Ecto neural progenitor cell (in vitro differentiated cells): ENCODE measurements around the gene SCYL1.
A peak's percentile ranks its signal among the peaks of the same experiment; 100 is the strongest.
"Not testable (repeated sequence)": the region's sequence is repeated elsewhere in the genome, so short reads cannot be mapped to it uniquely, and the experiment has no call there.

Source experiments
- DNase-seq: peaks from one replicate; pipeline ENCODE4 v3.0.0-alpha.2; 2018; ENCODE audit warnings: low spot score

The SCYL1 gene

DNA sequence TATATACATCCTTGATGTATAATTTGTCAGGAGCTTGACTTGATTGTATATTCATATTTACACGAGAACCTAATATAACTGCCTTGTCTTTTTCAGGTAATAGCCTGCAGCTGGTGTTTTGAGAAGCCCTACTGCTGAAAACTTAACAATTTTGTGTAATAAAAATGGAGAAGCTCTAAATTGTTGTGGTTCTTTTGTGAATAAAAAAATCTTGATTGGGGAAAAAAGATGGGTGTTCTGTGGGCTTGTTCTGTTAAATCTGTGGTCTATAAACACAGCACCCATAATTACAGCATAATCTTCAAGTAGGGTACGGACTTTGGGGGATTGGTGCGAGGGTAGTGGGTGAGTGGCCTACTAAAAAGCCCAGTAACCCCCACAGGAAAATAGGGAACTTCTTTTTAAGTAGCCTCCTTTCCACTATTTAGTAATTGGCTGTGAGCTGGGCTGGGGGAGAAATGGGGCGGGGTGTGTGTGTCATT is 18.6 kb upstream of the SCYL1 start:
- DNase-seq = no peak

DNA sequence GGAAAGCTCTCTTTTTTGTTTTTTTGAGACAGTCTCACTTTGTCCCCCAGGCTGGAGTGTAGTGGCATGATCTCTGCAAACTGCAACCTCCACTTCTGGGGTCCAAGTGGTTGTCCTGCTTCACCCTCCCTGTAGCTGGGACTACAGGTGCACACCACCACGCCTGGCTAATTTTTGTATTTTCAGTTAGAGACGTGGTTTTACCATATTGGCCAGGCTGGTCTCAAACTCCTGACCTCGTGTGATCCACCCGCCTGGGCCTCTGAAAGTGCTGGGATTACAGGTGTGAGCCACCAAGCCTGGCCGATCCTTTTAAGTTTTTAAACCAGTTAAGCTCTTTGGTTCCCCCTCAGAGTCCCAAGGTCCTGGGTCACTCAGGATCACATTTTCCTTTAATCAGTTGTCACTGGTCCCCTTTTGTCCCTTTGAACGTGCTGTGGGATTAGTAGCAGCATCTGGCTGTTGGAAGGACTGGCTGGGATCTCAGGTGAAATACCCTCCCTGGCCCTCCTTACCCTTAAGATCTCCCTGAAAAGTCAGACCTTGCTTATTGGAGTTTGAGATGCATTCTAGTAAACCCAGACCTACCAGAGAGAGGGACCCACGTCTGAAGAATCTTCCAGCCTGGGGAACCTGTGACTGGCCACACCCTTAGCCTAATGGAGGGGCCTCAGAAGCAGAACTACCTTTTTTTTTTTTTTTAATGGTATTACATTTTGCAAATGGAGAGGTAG is 17.9 kb upstream of the SCYL1 start:
- no peak for DNase-seq

DNA sequence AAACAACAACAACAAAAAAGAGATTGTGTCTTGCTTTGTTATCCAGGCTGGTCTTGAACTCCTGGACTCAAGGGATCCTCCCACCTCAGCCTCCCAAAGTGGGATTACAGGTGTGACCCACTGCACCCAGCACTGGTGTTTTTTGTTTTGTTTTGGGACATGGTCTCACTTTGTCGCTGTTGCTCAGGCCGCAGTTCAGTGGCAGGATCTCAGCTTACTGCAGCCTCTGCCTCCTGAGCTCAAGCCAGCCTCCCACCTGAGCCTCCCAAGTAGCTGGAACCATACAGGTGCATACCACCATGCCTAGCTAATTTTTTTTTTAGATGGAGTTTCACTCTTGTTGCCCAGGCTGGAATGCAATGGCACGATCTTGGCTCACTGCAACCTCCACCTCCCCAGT is 12.6 kb upstream of the SCYL1 start:
- DNase-seq = not testable (repeated sequence)

DNA sequence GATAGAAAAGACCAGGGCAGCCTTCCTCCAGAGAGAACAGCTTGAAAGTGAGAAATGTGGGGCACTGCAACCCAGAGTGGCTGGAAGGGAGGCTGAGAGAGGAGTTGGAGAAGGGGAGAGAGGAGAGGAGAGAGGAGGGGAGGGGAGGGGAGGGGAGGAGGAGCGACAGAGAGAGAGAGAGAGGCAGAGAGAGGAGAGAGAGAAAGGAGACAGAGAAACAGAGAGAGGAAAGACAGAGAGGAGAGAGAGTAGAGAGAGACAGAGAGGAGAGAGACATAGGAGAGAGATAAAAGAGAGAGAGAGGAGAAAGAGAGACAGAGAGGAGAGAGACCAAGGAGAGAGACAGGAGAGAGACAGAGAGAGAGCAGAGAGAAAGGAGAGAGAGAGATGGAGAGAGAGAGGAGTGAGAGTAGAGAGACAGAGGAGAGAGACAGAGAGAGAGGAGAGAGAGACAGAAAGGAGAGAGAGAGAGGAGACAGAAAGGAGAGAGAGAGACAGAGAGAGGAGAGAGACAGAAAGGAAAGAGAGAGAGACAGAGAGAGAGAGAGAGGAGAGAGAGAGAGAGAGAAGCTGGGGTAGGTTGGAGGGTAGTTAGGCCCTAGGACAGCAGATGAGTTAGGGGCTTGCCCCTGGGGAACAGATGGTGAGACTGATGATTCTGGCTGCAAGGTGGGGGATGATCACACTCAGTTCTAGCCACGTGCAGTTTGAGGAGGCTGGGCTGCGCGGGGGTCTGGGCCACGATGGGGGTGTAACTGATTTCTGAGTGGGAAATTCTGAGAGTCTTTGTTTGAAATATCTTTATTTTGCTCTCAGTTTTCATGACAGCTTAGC is 8.5 kb upstream of the SCYL1 start:
- peak; percentile 44 for DNase-seq

DNA sequence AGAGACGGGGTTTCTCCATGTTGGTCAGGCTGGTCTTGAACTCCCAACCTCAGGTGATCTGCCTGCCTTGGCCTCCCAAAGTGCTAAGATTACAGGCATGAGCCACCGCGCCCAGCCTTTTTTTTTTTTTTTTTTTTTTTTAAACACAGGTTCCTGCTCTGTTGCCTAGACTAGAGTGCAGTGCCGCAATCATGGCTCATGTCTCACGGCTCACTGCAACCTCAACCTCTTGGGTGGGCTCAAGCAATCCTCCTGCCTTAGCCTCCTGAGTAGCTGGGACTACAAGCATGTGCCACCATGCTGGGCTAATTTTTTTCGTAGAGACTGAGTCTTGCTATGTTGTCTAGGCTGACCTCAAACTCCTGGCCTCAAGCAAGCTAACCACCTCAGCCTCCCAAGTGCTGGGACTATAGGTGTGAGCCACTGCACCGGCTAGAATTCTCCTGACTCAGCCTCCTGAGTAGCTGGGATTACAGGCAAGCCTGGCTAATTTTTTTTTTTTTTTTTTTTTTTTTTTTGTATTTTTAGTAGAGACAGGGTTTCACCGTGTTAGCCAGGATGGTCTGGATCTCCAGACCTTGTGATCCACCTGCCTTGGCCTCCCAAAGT is 5.8 kb upstream of the SCYL1 start:
- not testable (repeated sequence) for DNase-seq

DNA sequence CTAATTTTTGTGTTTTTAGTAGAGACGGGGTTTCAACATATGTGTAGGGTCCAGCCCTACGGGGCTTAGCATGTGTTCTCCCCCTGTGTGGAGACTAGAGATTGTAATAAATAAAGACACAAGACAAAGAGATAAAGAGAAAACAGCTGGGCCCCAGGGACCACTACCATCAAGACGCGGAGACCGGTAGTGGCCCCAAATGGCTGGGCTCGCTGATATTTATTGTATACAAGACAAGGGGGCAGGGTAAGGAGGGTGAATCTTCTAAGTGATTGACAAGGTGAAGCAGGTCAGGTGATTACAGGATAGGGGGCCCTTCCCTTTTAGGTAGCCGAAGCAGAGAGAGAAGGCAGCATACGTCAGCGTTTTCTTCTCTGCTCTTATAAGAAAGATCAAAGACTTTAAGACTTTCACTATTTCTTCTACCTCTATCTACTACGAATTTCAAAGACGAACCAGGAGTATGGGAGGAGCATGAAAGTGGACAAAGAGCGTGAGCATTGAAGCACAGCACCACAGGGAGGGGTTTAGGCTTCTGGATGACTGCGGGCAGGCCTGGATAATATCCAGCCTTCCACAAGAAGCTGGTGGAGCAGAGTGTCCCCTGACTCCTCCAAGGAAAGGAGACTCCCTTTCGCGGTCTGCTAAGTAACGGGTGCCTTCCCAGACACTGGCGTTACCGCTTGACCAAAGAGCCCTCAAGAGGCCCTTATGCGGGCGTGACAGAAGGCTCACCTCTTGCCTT is 2.9 kb upstream of the SCYL1 start:
- not testable (repeated sequence) for DNase-seq

DNA sequence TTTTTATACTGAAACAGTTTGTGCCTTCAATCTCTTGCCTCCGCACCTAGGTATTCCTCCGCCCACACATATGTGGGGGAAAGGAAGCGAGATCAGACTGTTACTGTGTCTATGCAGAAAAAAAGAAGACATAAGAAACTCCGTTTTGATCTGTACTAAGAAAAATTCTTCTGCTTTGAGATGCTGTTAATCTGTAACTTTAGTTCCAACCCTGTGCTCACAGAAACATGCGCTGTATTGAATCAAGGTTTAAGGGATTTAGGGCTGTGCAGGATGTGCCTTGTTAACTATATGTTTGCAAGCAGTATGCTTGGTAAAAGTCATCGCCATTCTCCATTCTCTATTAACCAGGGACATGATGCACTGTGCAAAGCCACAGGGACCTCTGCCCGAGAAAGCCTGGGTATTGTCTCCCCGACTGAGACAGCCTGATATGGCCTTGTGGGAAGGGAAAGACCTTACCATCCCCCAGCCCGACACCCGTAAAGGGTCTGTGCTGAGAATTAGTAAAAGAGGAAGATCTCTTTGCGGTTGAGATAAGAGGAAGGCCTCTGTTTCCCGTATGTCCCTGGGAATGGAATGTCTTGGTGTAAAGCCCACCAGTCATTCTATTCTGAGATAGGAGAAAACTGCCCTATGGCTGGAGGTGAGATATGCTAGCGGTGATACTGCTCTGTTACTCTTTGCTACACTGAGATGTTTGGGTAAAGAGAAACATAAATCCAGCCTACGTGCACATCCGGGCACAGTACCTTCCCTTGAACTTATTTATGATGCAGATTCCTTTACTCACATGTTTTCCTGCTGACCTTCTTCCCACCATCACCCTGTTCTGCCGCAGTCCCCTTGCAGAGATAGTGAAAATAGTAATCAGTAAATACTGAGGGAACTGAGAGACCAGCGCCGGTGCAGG is 1.9 kb upstream of the SCYL1 start:
- not testable (repeated sequence) for DNase-seq

DNA sequence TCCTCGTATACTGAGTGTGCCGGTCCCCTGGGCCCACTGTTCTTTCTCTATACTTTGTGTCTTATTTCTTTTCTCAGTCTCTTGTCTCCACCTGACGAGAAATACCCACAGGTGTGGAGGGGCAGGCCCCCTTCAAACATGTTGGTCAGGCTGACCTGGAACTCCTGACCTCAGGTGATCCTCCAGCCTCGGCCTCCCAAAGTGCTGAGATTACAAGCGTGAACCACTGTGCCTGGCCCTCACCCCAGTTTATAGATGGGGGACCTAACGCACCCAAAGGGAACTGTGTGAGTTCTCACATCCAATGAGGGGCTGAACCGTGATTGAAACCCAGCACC is 1.3 kb upstream of the SCYL1 start:
- not testable (repeated sequence) for DNase-seq

DNA sequence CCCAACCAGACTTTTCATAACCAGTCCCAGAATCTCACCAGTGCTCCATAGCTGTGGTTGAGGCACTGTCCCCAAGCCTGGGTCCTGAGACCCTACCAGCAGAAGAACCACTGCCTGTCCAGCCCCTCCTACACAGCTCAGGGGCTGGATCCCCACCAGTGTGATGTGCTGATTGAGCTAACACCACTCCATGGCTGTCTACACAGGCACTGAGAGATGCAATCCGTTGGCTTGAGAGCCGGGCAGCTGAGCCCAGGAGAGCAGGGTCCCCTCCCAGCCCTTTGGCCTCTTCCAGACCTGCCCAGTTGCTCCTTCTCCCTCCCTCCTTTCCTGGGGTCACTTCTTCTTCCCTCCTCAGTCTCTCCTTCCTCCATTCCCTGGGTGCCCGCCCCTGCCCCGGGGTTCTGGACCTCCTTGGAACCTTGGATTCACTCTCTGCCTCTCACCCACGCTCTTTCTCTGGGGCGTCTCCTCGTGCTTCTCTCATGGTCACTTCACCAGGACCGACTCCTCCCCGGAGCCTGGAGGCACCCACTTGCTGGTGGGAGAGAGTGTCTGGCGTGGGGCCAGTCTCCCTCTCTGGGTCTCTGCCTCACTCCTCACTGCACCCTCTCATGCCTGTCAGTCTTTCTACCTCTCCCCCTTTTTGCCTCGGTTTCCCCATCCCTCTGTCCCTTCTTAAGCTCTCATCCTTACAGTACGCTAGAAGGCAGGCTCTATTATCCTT is 706 bp upstream of the SCYL1 start:
- DNase-seq = no peak

DNA sequence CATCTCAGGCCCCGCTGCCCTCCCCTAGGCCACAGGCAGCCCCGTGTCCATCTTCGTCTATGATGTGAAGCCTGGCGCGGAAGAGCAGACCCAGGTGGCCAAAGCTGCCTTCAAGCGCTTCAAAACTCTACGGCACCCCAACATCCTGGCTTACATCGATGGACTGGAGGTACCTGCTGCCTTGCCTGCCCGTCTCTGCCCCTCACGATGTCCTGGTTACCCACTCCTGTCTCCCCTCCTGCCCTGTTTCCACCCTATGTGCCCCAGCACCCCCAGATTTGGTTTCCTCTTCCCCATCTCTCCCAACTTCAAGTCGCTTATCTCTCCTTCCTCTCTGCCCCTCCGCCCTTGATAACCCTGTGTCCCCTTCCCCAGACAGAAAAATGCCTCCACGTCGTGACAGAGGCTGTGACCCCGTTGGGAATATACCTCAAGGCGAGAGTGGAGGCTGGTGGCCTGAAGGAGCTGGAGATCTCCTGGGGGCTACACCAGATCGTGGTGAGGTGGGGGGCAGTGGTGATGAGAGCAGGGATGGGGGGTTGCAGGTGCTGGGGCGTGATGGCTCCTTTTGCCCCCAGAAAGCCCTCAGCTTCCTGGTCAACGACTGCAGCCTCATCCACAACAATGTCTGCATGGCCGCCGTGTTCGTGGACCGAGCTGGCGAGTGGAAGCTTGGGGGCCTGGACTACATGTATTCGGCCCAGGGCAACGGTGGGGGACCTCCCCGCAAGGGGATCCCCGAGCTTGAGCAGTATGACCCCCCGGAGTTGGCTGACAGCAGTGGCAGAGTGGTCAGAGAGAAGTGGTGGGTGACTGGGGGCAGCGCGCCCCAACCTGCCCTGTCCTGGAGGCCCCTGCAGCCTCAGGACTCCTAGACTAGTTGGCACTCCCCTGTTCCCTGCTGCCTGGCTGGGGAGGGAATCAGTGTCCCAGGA is 930 bp downstream of the SCYL1 start:
- DNase-seq = no peak

DNA sequence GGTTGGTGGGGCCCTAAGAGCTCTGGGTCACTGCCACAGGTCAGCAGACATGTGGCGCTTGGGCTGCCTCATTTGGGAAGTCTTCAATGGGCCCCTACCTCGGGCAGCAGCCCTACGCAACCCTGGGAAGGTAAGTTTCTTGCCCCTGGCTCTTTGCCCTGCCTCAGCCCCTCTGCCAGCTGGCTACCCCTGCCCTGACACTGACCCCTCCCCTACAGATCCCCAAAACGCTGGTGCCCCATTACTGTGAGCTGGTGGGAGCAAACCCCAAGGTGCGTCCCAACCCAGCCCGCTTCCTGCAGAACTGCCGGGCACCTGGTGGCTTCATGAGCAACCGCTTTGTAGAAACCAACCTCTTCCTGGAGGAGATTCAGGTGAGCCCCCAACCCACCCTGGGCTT is 1.9 kb downstream of the SCYL1 start:
- no peak for DNase-seq

DNA sequence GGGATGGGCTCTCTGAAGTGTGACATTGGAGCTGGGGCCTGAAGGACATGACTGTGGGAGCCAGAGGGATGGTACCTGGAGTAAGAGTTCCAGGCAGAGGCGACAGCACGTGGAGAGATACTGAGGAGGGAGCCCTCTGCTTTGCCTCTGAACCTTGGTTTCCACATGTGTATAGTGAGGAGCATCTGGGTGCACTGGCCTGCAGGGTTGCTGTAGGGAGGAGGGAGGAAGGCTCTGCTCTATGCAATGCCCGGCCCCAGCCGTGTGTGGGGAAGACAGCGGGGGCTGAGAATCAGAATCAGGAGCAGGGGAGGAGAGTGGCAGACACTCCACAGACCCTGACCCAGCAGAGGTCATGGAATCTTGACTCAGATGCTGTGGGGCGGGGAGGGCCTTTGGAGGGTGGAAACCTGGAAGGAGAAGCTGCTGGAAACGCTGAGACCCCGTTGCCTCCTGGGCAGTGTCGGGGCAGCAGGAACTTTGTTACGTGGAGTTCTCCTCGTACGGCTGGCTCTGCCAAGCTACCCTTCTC is 4.0 kb downstream of the SCYL1 start:
- no peak for DNase-seq

DNA sequence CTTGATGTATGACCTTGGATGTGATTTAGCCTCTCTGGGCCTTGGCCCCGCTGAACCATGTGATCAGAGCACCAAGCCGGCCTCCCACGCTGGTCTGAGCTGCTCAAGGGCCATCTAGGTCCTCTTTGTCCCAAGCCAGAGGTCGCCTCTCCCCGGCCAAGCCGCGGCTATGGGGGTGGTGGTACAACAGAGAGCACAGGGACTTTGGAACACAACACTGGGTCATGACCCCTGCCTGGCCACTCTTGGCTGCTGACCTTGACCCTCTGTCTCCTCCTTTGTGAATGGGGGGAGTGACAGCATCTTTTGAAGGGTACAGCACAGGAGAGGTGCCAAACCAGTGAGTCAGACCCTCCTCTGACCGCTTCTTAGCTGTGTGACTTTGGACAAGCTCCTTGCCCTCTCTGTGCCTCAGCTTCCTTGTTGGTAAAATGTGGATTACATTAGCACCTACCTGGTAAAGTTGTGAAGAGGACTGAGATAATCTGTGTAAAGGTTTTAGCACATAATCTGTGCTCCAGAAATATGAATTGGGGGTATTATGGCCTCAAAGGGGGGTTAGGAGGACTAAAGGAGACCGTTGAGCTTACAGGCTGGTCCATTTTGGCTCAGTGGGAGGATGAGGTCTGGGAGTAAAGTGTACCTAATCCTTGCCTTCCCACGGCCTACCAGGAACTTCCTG is 4.7 kb downstream of the SCYL1 start:
- DNase-seq = no peak

DNA sequence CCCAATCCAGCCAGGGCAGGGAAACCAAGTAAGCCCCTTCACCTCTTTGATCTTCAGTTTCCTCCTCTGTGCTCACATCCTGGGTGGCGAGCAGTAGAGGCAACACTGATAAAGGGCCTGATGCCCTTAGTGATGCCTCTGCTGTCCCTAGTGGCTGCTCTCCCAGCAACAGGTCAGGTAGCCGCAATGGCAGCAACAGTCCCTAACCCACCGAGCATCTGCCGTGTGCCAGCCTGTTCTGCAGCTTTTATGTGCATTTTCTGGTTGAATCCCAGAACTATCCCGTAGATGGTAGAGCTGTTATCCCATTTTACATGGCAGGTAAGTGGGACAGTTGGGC is 5.2 kb downstream of the SCYL1 start:
- DNase-seq = no peak

DNA sequence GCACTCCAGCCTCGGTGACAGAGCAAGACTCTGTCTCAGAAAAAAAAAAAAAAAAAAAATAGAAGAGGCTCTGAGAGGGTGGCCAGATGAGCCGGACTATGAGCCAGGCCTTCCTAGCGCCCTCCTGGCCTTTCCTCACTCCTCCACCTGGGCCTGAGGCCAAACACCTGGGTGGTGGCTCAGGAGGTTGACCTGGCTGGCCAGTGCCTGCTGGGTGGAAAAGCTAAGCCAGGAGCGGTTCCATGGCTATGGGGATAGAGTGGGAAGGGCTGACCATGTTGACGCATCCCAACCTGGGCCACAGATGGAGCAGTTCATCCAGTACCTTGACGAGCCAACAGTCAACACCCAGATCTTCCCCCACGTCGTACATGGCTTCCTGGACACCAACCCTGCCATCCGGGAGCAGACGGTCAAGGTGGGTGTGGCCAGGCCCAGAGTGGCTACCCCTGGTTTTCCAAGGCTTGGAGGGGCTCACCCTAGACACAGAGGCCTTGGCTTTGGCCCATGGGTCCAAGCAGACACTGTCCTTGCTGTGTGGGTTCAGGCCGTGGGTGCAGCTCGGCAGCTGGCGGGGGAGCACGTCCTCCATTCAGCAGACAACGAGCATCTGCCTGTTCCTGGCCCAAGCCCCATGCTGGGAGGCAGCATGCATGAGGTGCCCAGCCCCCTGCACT is 7.6 kb downstream of the SCYL1 start:
- DNase-seq = no peak

DNA sequence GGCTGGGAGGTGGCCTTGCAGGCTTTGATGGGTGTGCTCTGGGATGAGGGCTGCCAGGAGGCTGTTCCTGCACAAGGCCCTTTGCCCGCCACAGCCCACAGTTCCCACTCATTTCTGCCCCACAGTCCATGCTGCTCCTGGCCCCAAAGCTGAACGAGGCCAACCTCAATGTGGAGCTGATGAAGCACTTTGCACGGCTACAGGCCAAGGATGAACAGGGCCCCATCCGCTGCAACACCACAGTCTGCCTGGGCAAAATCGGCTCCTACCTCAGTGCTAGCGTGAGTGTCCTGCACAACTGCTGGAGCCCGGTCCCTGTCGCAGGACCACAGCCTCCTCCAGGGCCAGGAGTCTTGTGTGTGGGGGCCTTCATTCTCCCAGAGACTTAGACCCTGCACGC is 10.2 kb downstream of the SCYL1 start:
- DNase-seq = no peak

DNA sequence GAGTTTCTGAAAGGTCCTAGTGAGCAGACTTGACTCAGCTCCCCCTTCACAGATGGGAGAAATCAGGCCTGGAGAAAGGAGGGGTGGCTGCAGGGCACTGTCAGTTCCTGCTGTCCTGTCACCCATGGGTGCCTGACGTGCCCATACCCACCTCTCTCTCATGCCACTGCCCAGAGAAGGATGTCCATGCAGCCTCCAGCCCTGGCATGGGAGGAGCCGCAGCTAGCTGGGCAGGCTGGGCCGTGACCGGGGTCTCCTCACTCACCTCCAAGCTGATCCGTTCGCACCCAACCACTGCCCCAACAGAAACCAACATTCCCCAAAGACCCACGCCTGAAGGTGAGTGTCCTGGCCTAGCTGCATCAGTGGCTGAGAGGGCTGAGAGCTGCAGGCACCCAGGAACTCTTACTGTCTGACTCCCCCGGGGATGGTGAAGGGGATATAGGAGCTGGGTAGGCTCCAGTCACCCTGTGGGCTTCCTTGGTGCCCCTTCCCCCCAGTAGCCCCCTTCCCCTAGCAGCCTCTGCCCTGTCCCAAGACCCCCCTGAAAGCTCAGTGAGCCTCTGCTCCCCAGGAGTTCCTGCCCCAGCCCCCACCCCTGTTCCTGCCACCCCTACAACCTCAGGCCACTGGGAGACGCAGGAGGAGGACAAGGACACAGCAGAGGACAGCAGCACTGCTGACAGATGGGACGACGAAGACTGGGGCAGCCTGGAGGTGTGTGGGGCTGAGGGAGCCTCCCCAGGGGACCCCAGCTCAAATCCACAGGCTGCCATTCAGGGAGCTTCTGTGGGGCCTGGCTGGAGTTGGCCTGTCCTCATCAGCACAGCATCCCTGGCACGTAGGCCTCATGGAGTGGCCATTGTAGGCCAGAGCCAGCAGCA is 11.8 kb downstream of the SCYL1 start:
- DNase-seq = no peak
